Gastrocnemius medialis (tissue), 4 donors: ENCODE measurements around the gene CLCN2. TPM values are rescaled to one million over a fixed set of nuclear protein-coding genes. Genes with fewer than 3 reads are reported as not detected.

ENCODE experiments used
- ATAC-seq, 2 donors: fragments of 150-250 bp; one replicate each; pipeline ENCODE4 v1.9.1; 2016
- DNase-seq, 2 donors: peaks; one replicate each; pipeline ENCODE4 v3.0.0-alpha.2; 2019
- H3K27ac ChIP-seq, 4 donors: fragments of 200-600 bp; sonication (generic); 1 replicate in 1 of 4; 2 replicates in 3 of 4; pipeline ENCODE4 v1.5.1; 2016 to 2018; ENCODE audit warnings: mild to moderate bottlenecking in 2 of 4, moderate library complexity in 1 of 4
- H3K27me3 ChIP-seq, 3 donors: fragments of 200-600 bp; sonication (generic) in 2 of 3; 1 replicate in 1 of 3; 2 replicates in 2 of 3; pipeline versions ENCODE4 v1.5.1 to v1.6.0; 2016 to 2019; ENCODE audit warnings: mild to moderate bottlenecking in 1 of 3, moderate library complexity in 1 of 3
- H3K36me3 ChIP-seq, 2 donors: fragments of 200-600 bp; sonication (generic) in 1 of 2; one replicate each; pipeline ENCODE4 v1.5.1; 2017 to 2018
- H3K4me1 ChIP-seq, 2 donors: fragments of 200-600 bp; sonication (generic) in 1 of 2; one replicate each; pipeline ENCODE4 v1.5.1; 2016 to 2017; ENCODE audit warnings: mild to moderate bottlenecking in 2 of 2
- H3K4me3 ChIP-seq, 4 donors: fragments of 200-600 bp; sonication (generic) in 3 of 4; 1 replicate in 1 of 4; 2 replicates in 3 of 4; pipeline ENCODE4 v1.5.1; 2016 to 2019; ENCODE audit warnings: mild to moderate bottlenecking in 2 of 4
- H3K9me3 ChIP-seq, 3 donors: fragments of 200-600 bp; sonication (generic) in 2 of 3; 1 replicate in 1 of 3; 2 replicates in 2 of 3; pipeline ENCODE4 v1.5.1; 2016 to 2019
- CTCF ChIP-seq, 5 experiments: fragments of 450-650 bp in 3 of 5; fragments of 200-600 bp in 2 of 5; sonication (generic) in 2 of 5; IDR thresholded peaks in 4 of 5; conservative IDR thresholded peaks in 1 of 5; 1 replicate in 4 of 5; 2 replicates in 1 of 5; pipeline ENCODE4 v1.5.1; 2016 to 2019; ENCODE audit warnings: antibody characterized with exemption in 5 of 5, mild to moderate bottlenecking in 3 of 5, moderate library complexity in 3 of 5
- POLR2A ChIP-seq, 2 donors: fragments of 450-650 bp; IDR thresholded peaks; one replicate each; pipeline ENCODE4 v1.6.1; 2017; ENCODE audit warnings: antibody characterized with exemption in 2 of 2, mild to moderate bottlenecking in 2 of 2, moderate library complexity in 2 of 2
- in situ Hi-C, 4 donors: fragments of 200-750 bp; cut with MboI; loops; one replicate each; pipeline versions ENCODE4 v1.15.0 to v1.8.0; 2017; ENCODE audit warnings: low sequenced_read_pairs in 4 of 4
- intact Hi-C: fragments of 100-400 bp; cut with DNase I; formaldehyde crosslinking; loops from one replicate; pipeline ENCODE4 v1.15.1; 2023; ENCODE audit warnings: low total_unique reads
- total RNA-seq, 4 donors: library from RNA; depleted of rRNA; stranded (reverse); fragments of >200 nt; gene quantifications; one replicate each; pipeline versions ENCODE4 v1.1.0 to v1.2.3, GENCODE V29; 2016

The CLCN2 gene
- total RNA-seq, 4 donors from 2014 or later, result 0.62 to 1.2 (median 0.92) TPM

DNA sequence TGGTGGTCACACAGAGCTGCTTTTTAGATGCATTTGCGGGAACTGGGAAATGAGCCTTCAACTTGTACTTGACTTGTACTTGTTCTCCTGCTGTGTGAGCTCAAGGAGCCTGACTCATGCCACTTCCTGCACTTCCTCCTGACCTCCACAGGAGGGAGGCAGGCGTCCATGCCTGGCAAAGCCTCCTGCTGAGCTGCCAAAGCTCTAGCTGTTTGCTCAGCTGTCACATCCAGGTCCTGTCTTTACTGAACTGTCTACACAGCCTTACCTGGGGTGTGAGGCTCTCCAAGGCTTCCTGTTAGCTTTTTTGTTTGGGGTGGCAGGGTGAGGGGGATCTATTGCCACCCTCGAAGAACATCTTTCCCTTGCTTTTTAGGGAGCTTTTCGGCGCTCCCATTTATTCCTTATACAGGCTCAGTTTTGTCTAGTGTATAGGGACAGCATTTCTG is 10.2 kb upstream of the CLCN2 start:
- Histone ChIP-seq H3K36me3 (peaks cover 0 to 24% of the 10 kb centered on the region in 2 donors), H3K27me3 (no peaks in the 10 kb centered on the region), H3K4me3 (no peak overlapping the region), H3K4me1 (peaks cover 7 to 13% of the 10 kb centered on the region in 2 donors), H3K27ac (no peak overlapping the region), H3K9me3 (no peaks in the 10 kb centered on the region)
- peak; percentile 95 to 96 for ATAC-seq
- intact Hi-C loops (loop anchor here (1.0 kb wide), 2 partner anchors 142 to 173 kb away; no protein-coding TSS in a partner anchor), in situ Hi-C loops (loop anchor here (5.0 to 25.0 kb wide), 7 partner anchors 141 to 441 kb away; partner anchors contain the start of gene VPS8 (in 1 of the 4))
- peak; percentile 71 to 83 for DNase-seq
- TF ChIP-seq CTCF (IDR thresholded peaks at IDR 0.05 in 4 of 5, conservative IDR thresholded peaks at IDR 0.05 in 1 of 5), result peak; percentile 86 to 98 (median 92)
- no peak for TF ChIP-seq POLR2A (IDR thresholded peaks at IDR 0.05)

- DNase-seq, result no peak
- peaks cover 0 to 35% of the 10 kb centered on the region in 2 donors for H3K36me3 ChIP-seq
- H3K27ac ChIP-seq, result peak overlapping the region; percentile 4 to 38 (median 12)
- peak in 1 of 2 donors; percentile 34 for ATAC-seq
- no peak for TF ChIP-seq POLR2A (IDR thresholded peaks at IDR 0.05)
- TF ChIP-seq CTCF (IDR thresholded peaks at IDR 0.05 in 4 of 5, conservative IDR thresholded peaks at IDR 0.05 in 1 of 5), result no peak
- H3K4me1 ChIP-seq, result peaks cover 19% of the 10 kb centered on the region in 2 donors
- intact Hi-C loops, result loop anchor here (10.0 kb wide), 1 partner anchor 406 kb away; no protein-coding TSS in a partner anchor
- no peaks in the 10 kb centered on the region for H3K27me3 ChIP-seq
- no peaks in the 10 kb centered on the region for H3K9me3 ChIP-seq
- H3K4me3 ChIP-seq, result no peak overlapping the region
- in situ Hi-C loops, result loop anchor here in 3 of 4 donors (25.0 kb wide), 3 partner anchors 394 to 444 kb away; partner anchors contain the start of gene VPS8 (in 1 of the 3)
Observed at GRCh38 chr3:184368586-184369183, 7.3 kb upstream of the CLCN2 start.

DNA sequence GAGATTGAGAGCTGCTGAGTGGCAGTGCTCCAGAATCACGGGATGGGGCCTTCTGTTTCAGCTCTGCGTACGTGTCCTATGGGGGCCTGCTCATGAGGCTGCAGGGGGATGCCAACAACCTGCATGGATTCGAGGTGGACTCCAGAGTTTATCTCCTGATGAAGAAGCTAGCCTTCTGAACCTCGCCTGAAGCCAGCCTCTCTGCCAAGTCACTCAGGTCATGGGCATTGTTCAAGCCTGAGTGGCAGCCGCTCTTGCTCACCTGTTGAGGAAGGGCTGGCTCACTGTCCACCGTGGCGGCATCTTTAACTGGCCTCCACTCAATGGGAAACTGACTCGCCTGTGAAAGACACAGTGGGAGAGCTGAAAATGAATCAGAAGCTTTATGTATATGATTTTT is 6.7 kb upstream of the CLCN2 start:
- DNase-seq (no peak), ATAC-seq (no peak)
- intact Hi-C loops (loop anchor here (10.0 kb wide), 1 partner anchor 407 kb away; no protein-coding TSS in a partner anchor), in situ Hi-C loops (loop anchor here in 3 of 4 donors (25.0 kb wide), 3 partner anchors 394 to 444 kb away; partner anchors contain the start of gene VPS8 (in 1 of the 3))
- H3K9me3 ChIP-seq, result no peaks in the 10 kb centered on the region
- H3K4me3 ChIP-seq, result no peak overlapping the region
- H3K36me3 ChIP-seq, result peaks cover 0 to 35% of the 10 kb centered on the region in 2 donors
- TF ChIP-seq CTCF (IDR thresholded peaks at IDR 0.05 in 4 of 5, conservative IDR thresholded peaks at IDR 0.05 in 1 of 5) (no peak), POLR2A (IDR thresholded peaks at IDR 0.05) (no peak)
- H3K4me1 ChIP-seq, result peaks cover 19 to 22% of the 10 kb centered on the region in 2 donors
- no peaks in the 10 kb centered on the region for H3K27me3 ChIP-seq
- H3K27ac ChIP-seq, result no peak overlapping the region

- H3K4me1 ChIP-seq, result peaks cover 19 to 22% of the 10 kb centered on the region in 2 donors
- no peak overlapping the region for H3K27ac ChIP-seq
- H3K9me3 ChIP-seq, result no peaks in the 10 kb centered on the region
- DNase-seq, result no peak
- intact Hi-C loops, result loop anchor here (10.0 kb wide), 1 partner anchor 408 kb away; no protein-coding TSS in a partner anchor
- ATAC-seq, result no peak
- peaks cover 0 to 35% of the 10 kb centered on the region in 2 donors for H3K36me3 ChIP-seq
- no peak overlapping the region for H3K4me3 ChIP-seq
- no peak for TF ChIP-seq POLR2A (IDR thresholded peaks at IDR 0.05)
- TF ChIP-seq CTCF (IDR thresholded peaks at IDR 0.05 in 4 of 5, conservative IDR thresholded peaks at IDR 0.05 in 1 of 5), result no peak
- in situ Hi-C loops, result loop anchor here in 3 of 4 donors (25.0 kb wide), 3 partner anchors 396 to 446 kb away; partner anchors contain the start of gene VPS8 (in 1 of the 3)
- no peaks in the 10 kb centered on the region for H3K27me3 ChIP-seq
Observed at GRCh38 chr3:184366619-184367289, 5.3 kb upstream of the CLCN2 start.
